ENCODE results near the gene SPOPL. TPM values are rescaled to one million over a fixed set of nuclear protein-coding genes. Genes with fewer than 3 reads are reported as not detected.

The SPOPL gene
- total RNA-seq = 29.7 and 33.0 TPM in 2 replicates
- long read RNA-seq, full-length matches to known transcripts = 6 of 16 reads
- long read RNA-seq, partial matches to known transcripts = 0 of 16 reads
- long read RNA-seq, other reads (novel, unspliced or antisense) = 10 of 16 reads

GRCh38 chr2:138501425-138502254, at the start of gene SPOPL:
SPOPL (plus strand) TSS chr2:138501770; CDS start chr2:138550217, 48,447 bp downstream.
- Mint-ChIP-seq H3K4me1 (ENCODE audit: low read depth) (peaks cover 37% of the 10 kb centered on the region), H3K27me3 (no peaks in the 10 kb centered on the region), H3K4me3 (ENCODE audit: low read depth) (peak within 1 kb of the TSS; percentile 98), H3K9me3 (ENCODE audit: low read depth) (no peaks in the 10 kb centered on the region), H3K36me3 (ENCODE audit: insufficient read depth) (no peaks in the 10 kb centered on the region), H3K27ac (peak within 1 kb of the TSS; percentile 98)
- DNase-seq (ENCODE audit: low spot score, unreplicated experiment) = peak; percentile 93
- peak; percentile 50 for TF ChIP-seq CTCF (IDR thresholded peaks at IDR 0.05; ENCODE audit: unreplicated experiment)

GRCh38 chr2:138452324-138452723, 49.2 kb upstream of the SPOPL start:
- no peaks in the 10 kb centered on the region for H3K36me3 Mint-ChIP-seq (ENCODE audit: insufficient read depth)
- H3K27ac Mint-ChIP-seq = no peak overlapping the region
- no peak overlapping the region for H3K4me3 Mint-ChIP-seq (ENCODE audit: low read depth)
- peaks cover 6% of the 10 kb centered on the region for H3K9me3 Mint-ChIP-seq (ENCODE audit: low read depth)
- peaks cover 5% of the 10 kb centered on the region for H3K4me1 Mint-ChIP-seq (ENCODE audit: low read depth)
- H3K27me3 Mint-ChIP-seq = no peaks in the 10 kb centered on the region
- TF ChIP-seq CTCF (IDR thresholded peaks at IDR 0.05; ENCODE audit: unreplicated experiment) = no peak
- no peak for DNase-seq (ENCODE audit: low spot score, unreplicated experiment)

GRCh38 chr2:138453815-138454214, 47.8 kb upstream of the SPOPL start:
- TF ChIP-seq CTCF (IDR thresholded peaks at IDR 0.05; ENCODE audit: unreplicated experiment) = no peak
- no peak overlapping the region for H3K4me3 Mint-ChIP-seq (ENCODE audit: low read depth)
- H3K4me1 Mint-ChIP-seq (ENCODE audit: low read depth) = peaks cover 5% of the 10 kb centered on the region
- H3K27ac Mint-ChIP-seq = no peak overlapping the region
- H3K9me3 Mint-ChIP-seq (ENCODE audit: low read depth) = peaks cover 19% of the 10 kb centered on the region
- no peaks in the 10 kb centered on the region for H3K27me3 Mint-ChIP-seq
- H3K36me3 Mint-ChIP-seq (ENCODE audit: insufficient read depth) = peaks cover 7% of the 10 kb centered on the region
- DNase-seq (ENCODE audit: low spot score, unreplicated experiment) = no peak

GRCh38 chr2:138454761-138455160, 46.8 kb upstream of the SPOPL start:
- DNase-seq (ENCODE audit: low spot score, unreplicated experiment) = no peak
- Mint-ChIP-seq H3K4me1 (ENCODE audit: low read depth) (peaks cover 5% of the 10 kb centered on the region), H3K27me3 (no peaks in the 10 kb centered on the region), H3K27ac (no peak overlapping the region), H3K4me3 (ENCODE audit: low read depth) (no peak overlapping the region), H3K36me3 (ENCODE audit: insufficient read depth) (peaks cover 8% of the 10 kb centered on the region), H3K9me3 (ENCODE audit: low read depth) (peaks cover 26% of the 10 kb centered on the region)
- TF ChIP-seq CTCF (IDR thresholded peaks at IDR 0.05; ENCODE audit: unreplicated experiment) = no peak

- no peak for DNase-seq (ENCODE audit: low spot score, unreplicated experiment)
- TF ChIP-seq CTCF (IDR thresholded peaks at IDR 0.05; ENCODE audit: unreplicated experiment) = no peak
- Mint-ChIP-seq H3K27me3 (no peaks in the 10 kb centered on the region), H3K4me3 (ENCODE audit: low read depth) (no peak overlapping the region), H3K4me1 (ENCODE audit: low read depth) (peaks cover 5% of the 10 kb centered on the region), H3K36me3 (ENCODE audit: insufficient read depth) (peaks cover 8% of the 10 kb centered on the region), H3K27ac (no peak overlapping the region), H3K9me3 (ENCODE audit: low read depth) (peaks cover 26% of the 10 kb centered on the region)
These were observed 46.3 kb upstream of the SPOPL start for GRCh38 chr2:138455275-138455674.

All from progenitor cell of endocrine pancreas (in vitro differentiated cells).